CD1c-positive myeloid dendritic cell (primary cell): Measurements from ENCODE around the gene LRRC17.
"Not testable (repeated sequence)": the region's sequence is repeated elsewhere in the genome, so short reads cannot be mapped to it uniquely, and the experiment has no call there.

Source experiments
- DNase-seq: peaks from one replicate; pipeline ENCODE4 v3.0.0-alpha.2; 2016; ENCODE audit errors: extremely low spot score

LRRC17 gene

GRCh38 chr7:102942181-102942866 lies 29.5 kb downstream of the LRRC17 start:
- DNase-seq = no peak

- DNase-seq = no peak
These were observed 30.1 kb downstream of the LRRC17 start for GRCh38 chr7:102942868-102943267.

GRCh38 chr7:102943423-102944169 lies 30.8 kb downstream of the LRRC17 start:
- DNase-seq = no peak

- no peak for DNase-seq
These were observed 31.4 kb downstream of the LRRC17 start for GRCh38 chr7:102944241-102944640.

GRCh38 chr7:102951839-102952238 lies 39.0 kb downstream of the LRRC17 start:
- no peak for DNase-seq

GRCh38 chr7:102953406-102953805 lies 40.6 kb downstream of the LRRC17 start:
- DNase-seq = peak; percentile 44

- not testable (repeated sequence) for DNase-seq
These were observed 41.6 kb downstream of the LRRC17 start for GRCh38 chr7:102954359-102954758.

GRCh38 chr7:102958004-102958403 lies 45.2 kb downstream of the LRRC17 start:
- DNase-seq = not testable (repeated sequence)

- DNase-seq = not testable (repeated sequence)
These were observed 49.2 kb downstream of the LRRC17 start for GRCh38 chr7:102961993-102962392.

- DNase-seq = no peak
These were observed 53.7 kb downstream of the LRRC17 start for GRCh38 chr7:102966465-102966864.

GRCh38 chr7:102967798-102968197 lies 55.0 kb downstream of the LRRC17 start:
- no peak for DNase-seq

GRCh38 chr7:102973096-102973802 lies 60.4 kb downstream of the LRRC17 start:
- no peak for DNase-seq

GRCh38 chr7:102974366-102975236 lies 61.8 kb downstream of the LRRC17 start:
- DNase-seq = no peak

- no peak for DNase-seq
These were observed 63.1 kb downstream of the LRRC17 start for GRCh38 chr7:102975854-102976253.

- no peak for DNase-seq
These were observed 63.7 kb downstream of the LRRC17 start for GRCh38 chr7:102976493-102976892.

GRCh38 chr7:102977586-102977985 lies 64.8 kb downstream of the LRRC17 start:
- DNase-seq = not testable (repeated sequence)

GRCh38 chr7:102978284-102978683 lies 65.5 kb downstream of the LRRC17 start:
- no peak for DNase-seq

- no peak for DNase-seq
These were observed 66.9 kb downstream of the LRRC17 start for GRCh38 chr7:102979670-102980069.

- DNase-seq = no peak
These were observed 68.7 kb downstream of the LRRC17 start for GRCh38 chr7:102981451-102981850.

GRCh38 chr7:102982235-102982634 lies 69.4 kb downstream of the LRRC17 start:
- DNase-seq = no peak

- no peak for DNase-seq
These were observed 70.8 kb downstream of the LRRC17 start for GRCh38 chr7:102983602-102984001.
